ENCODE measurements around the gene EPB41L1. TPM values are rescaled to one million over a fixed set of nuclear protein-coding genes. Genes with fewer than 3 reads are reported as not detected.

The EPB41L1 gene
- total RNA-seq, 1 donor from 2014 or later, result 43.1 TPM

GRCh38 chr20:36230019-36230418 is 75.5 kb downstream of the EPB41L1 start:
- no peak for TF ChIP-seq CTCF (IDR thresholded peaks at IDR 0.05; ENCODE audit: unreplicated experiment)
- no peaks in the 10 kb centered on the region for H3K27me3 Mint-ChIP-seq (ENCODE audit: low read depth)
- H3K9me3 Mint-ChIP-seq, result no peaks in the 10 kb centered on the region
- no peak overlapping the region for H3K4me3 Mint-ChIP-seq
- H3K27ac Mint-ChIP-seq, result no peak overlapping the region
- no peak for DNase-seq (ENCODE audit: low spot score in 2 of 2, unreplicated experiment in 2 of 2)
- peaks cover 9% of the 10 kb centered on the region for H3K36me3 Mint-ChIP-seq
- H3K4me1 Mint-ChIP-seq, result no peaks in the 10 kb centered on the region

GRCh38 chr20:36231331-36231730 is 76.8 kb downstream of the EPB41L1 start:
- no peak for DNase-seq (ENCODE audit: low spot score in 2 of 2, unreplicated experiment in 2 of 2)
- Mint-ChIP-seq H3K4me3 (no peak overlapping the region), H3K36me3 (peaks cover 9% of the 10 kb centered on the region), H3K9me3 (no peaks in the 10 kb centered on the region), H3K4me1 (peaks cover 5% of the 10 kb centered on the region), H3K27me3 (ENCODE audit: low read depth) (no peaks in the 10 kb centered on the region), H3K27ac (no peak overlapping the region)
- TF ChIP-seq CTCF (IDR thresholded peaks at IDR 0.05; ENCODE audit: unreplicated experiment), result no peak

- no peak for TF ChIP-seq CTCF (IDR thresholded peaks at IDR 0.05; ENCODE audit: unreplicated experiment)
- H3K9me3 Mint-ChIP-seq, result no peaks in the 10 kb centered on the region
- no peak for DNase-seq (ENCODE audit: low spot score in 2 of 2, unreplicated experiment in 2 of 2)
- H3K27ac Mint-ChIP-seq, result no peak overlapping the region
- H3K27me3 Mint-ChIP-seq (ENCODE audit: low read depth), result no peaks in the 10 kb centered on the region
- peaks cover 16% of the 10 kb centered on the region for H3K4me1 Mint-ChIP-seq
- H3K4me3 Mint-ChIP-seq, result peak overlapping the region; percentile 25
- peaks cover 6% of the 10 kb centered on the region for H3K36me3 Mint-ChIP-seq
These were observed 80.3 kb downstream of the EPB41L1 start for GRCh38 chr20:36234771-36235320.

GRCh38 chr20:36235892-36236785 is 81.6 kb downstream of the EPB41L1 start, which contains the start of gene AAR2:
AAR2 (plus strand) TSS chr20:36236478; CDS start chr20:36239869, 3,391 bp downstream.
- peaks cover 6% of the 10 kb centered on the region for H3K36me3 Mint-ChIP-seq
- H3K4me3 Mint-ChIP-seq, result peak within 1 kb of the TSS; percentile 96
- peak; percentile 42 to 74 for DNase-seq (ENCODE audit: low spot score in 2 of 2, unreplicated experiment in 2 of 2)
- H3K27ac Mint-ChIP-seq, result peak within 1 kb of the TSS; percentile 98
- H3K9me3 Mint-ChIP-seq, result no peaks in the 10 kb centered on the region
- peaks cover 16% of the 10 kb centered on the region for H3K4me1 Mint-ChIP-seq
- no peaks in the 10 kb centered on the region for H3K27me3 Mint-ChIP-seq (ENCODE audit: low read depth)
- TF ChIP-seq CTCF (IDR thresholded peaks at IDR 0.05; ENCODE audit: unreplicated experiment), result no peak

GRCh38 chr20:36236786-36237121 is 82.2 kb downstream of the EPB41L1 start:
- Mint-ChIP-seq H3K4me1 (peaks cover 16% of the 10 kb centered on the region), H3K4me3 (peak overlapping the region; percentile 96), H3K9me3 (no peaks in the 10 kb centered on the region), H3K27me3 (ENCODE audit: low read depth) (no peaks in the 10 kb centered on the region), H3K27ac (peak overlapping the region; percentile 98), H3K36me3 (peaks cover 9% of the 10 kb centered on the region)
- no peak for TF ChIP-seq CTCF (IDR thresholded peaks at IDR 0.05; ENCODE audit: unreplicated experiment)
- no peak for DNase-seq (ENCODE audit: low spot score in 2 of 2, unreplicated experiment in 2 of 2)

All from mesothelial cell of epicardium (in vitro differentiated cells).